ENCODE data around the gene MYCL. TPM values are rescaled to one million over a fixed set of nuclear protein-coding genes. Genes with fewer than 3 reads are reported as not detected.

The MYCL gene
- total and polyA plus RNA-seq, 2 of the 13 experiments (the other 11 are each of a cell fraction or from before 2014, with no cell fraction given) = 0.31 to 1.7 TPM

GRCh38 chr1:39905172-39905571 lies 3.5 kb upstream of the MYCL start:
- H3K4me2 ChIP-seq (ENCODE audit: low read depth, low read length) = no peak overlapping the region
- H3K36me3 ChIP-seq (replicated peaks in 1 of 2; ENCODE audit: control insufficient read depth in 1 of 2, insufficient read depth in 2 of 2, low read length in 2 of 2) = no peaks in the 10 kb centered on the region
- CTCF ChIA-PET (ENCODE audit: low intra/inter-chr PET ratio, low total read pairs) = no interaction called here
- no peak for ATAC-seq
- no peaks in the 10 kb centered on the region for H3K79me2 ChIP-seq (ENCODE audit: insufficient read depth, low read length)
- in situ Hi-C loops (cut with HindIII; ENCODE audit: extremely low pct_ligation_motif_present, low pct_unique_long_range_greater_than_20kb) (no loop called here), intact Hi-C loops (cut with micrococcal nuclease; ENCODE audit: unreplicated experiment) (no loop called here)
- peaks cover 0 to 28% of the 10 kb centered on the region in 2 experiments; a peak in 3 of 5 replicates for H3K27me3 ChIP-seq (ENCODE audit: control insufficient read depth in 1 of 2, insufficient read depth in 2 of 2, low read length in 2 of 2)
- no peak overlapping the region for H2AFZ ChIP-seq (ENCODE audit: low read length)
- BruUV-seq (replicated peaks) = no TSS peak
- H3K9ac ChIP-seq (ENCODE audit: insufficient read depth, low read depth, low read length) = no peak overlapping the region
- FAIRE-seq = no peak
- DNase-seq (ENCODE audit: low spot score) = no peak
- POLR2A ChIA-PET = no interaction called here
- no peak overlapping the region for H3K27ac ChIP-seq (ENCODE audit: extremely low read length, insufficient read depth, low read length)
- WGBS (ENCODE audit: low lambda C conversion rate) = 41% methylated on average over 4 of the region's 4 CpGs
- no peak overlapping the region for H3K4me3 ChIP-seq (replicated peaks in 1 of 3; ENCODE audit: insufficient read depth in 1 of 3, low read depth in 2 of 3, low read length in 3 of 3)
- H3K4me1 ChIP-seq (ENCODE audit: insufficient read depth, low read length) = peaks cover 18% of the 10 kb centered on the region
- H4K20me1 ChIP-seq (ENCODE audit: insufficient read depth, low read length) = no peaks in the 10 kb centered on the region
- no peak for TF ChIP-seq PRPF4 (IDR thresholded peaks at IDR 0.05; ENCODE audit: low read depth, low read length, poor library complexity, severe bottlenecking)
- TF ChIP-seq KDM5A (IDR thresholded peaks at IDR 0.05; ENCODE audit: borderline replicate concordance, low read length) = no peak
- TF ChIP-seq MYC (CRISPR knock-in tag; IDR thresholded peaks at IDR 0.05; ENCODE audit: borderline replicate concordance) = no peak
- no peak for TF ChIP-seq ATF5 (CRISPR knock-in tag; IDR thresholded peaks at IDR 0.05; ENCODE audit: low read depth)
- no peak for TF ChIP-seq NFKB2 (CRISPR knock-in tag; IDR thresholded peaks at IDR 0.05; ENCODE audit: borderline replicate concordance)
- no peak for TF ChIP-seq SNAPC2 (CRISPR knock-in tag; IDR thresholded peaks at IDR 0.05)
- no peak for TF ChIP-seq ZNF816 (CRISPR knock-in tag; IDR thresholded peaks at IDR 0.05; ENCODE audit: borderline replicate concordance)
- TF ChIP-seq TIGD3 (CRISPR knock-in tag; IDR thresholded peaks at IDR 0.05; ENCODE audit: borderline replicate concordance) = no peak
- no peak for TF ChIP-seq CERS6 (CRISPR knock-in tag; IDR thresholded peaks at IDR 0.05)
- TF ChIP-seq XRCC5 (optimal IDR thresholded peaks at IDR 0.05; ENCODE audit: low read length) = no peak
- no peak for TF ChIP-seq ZUFSP (CRISPR knock-in tag; IDR thresholded peaks at IDR 0.05; ENCODE audit: borderline replicate concordance)
- TF ChIP-seq SOX13 (IDR thresholded peaks at IDR 0.05) = no peak
- TF ChIP-seq SOX13 (CRISPR knock-in tag; conservative IDR thresholded peaks at IDR 0.05 in 1 of 2, IDR thresholded peaks at IDR 0.05 in 1 of 2) = no peak
- no peak for TF ChIP-seq ZNF547 (CRISPR knock-in tag; IDR thresholded peaks at IDR 0.05)
- no peak for TF ChIP-seq ZNF589 (CRISPR knock-in tag; conservative IDR thresholded peaks at IDR 0.05)
- TF ChIP-seq NR0B2 (CRISPR knock-in tag; IDR thresholded peaks at IDR 0.05) = no peak
- no peak for TF ChIP-seq MYNN (CRISPR knock-in tag; IDR thresholded peaks at IDR 0.05; ENCODE audit: low read depth)
- TF ChIP-seq MXI1 (IDR thresholded peaks at IDR 0.05; ENCODE audit: borderline replicate concordance, low read depth, low read length) = no peak
- H3K9me3 ChIP-seq (ENCODE audit: low read length) = peaks cover 6% of the 10 kb centered on the region
